Neural cell (in vitro differentiated cells): ENCODE data around the gene SPACA6. TPM values are rescaled to one million over a fixed set of nuclear protein-coding genes. Genes with fewer than 3 reads are reported as not detected.

Source experiments
- H2AFZ ChIP-seq: fragments of 200-600, 300-800 bp; sonication (generic), shearing (Covaris generic); 2 replicates; pipeline ENCODE4 v1.6.0; 2014; ENCODE audit warnings: low read depth, mild to moderate bottlenecking, antibody characterized with exemption, low read length, moderate library complexity
- H3F3A ChIP-seq: fragments of 200-600 bp; shearing (Covaris generic); 2 replicates; pipeline ENCODE4 v1.6.1; 2016; ENCODE audit warnings: mild to moderate bottlenecking, moderate library complexity, mixed read lengths, antibody characterized with exemption, low read length; ENCODE audit not compliant: insufficient read depth, poor library complexity, severe bottlenecking
- H3K27ac ChIP-seq: fragments of 200-600, 300-800 bp; sonication (generic), shearing (Covaris generic); 2 replicates; pipeline ENCODE4 v1.5.1; 2014; ENCODE audit warnings: mild to moderate bottlenecking, low read length, moderate library complexity
- H3K27me3 ChIP-seq: fragments of 300-800, 200-600 bp; sonication (generic), shearing (Covaris generic); 2 replicates; pipeline ENCODE4 v1.6.0; 2014; ENCODE audit warnings: mild to moderate bottlenecking, low read depth, low read length, moderate library complexity; ENCODE audit not compliant: insufficient read depth
- H3K36me3 ChIP-seq: fragments of 300-800, 200-600 bp; sonication (generic), shearing (Covaris generic); 2 replicates; pipeline ENCODE4 v1.5.1; 2014; ENCODE audit warnings: mild to moderate bottlenecking, antibody characterized with exemption, low read length, moderate library complexity; ENCODE audit not compliant: insufficient read depth
- H3K4me2 ChIP-seq: fragments of 300-800, 200-600 bp; sonication (generic), shearing (Covaris generic); 2 replicates; pipeline ENCODE4 v1.6.0; 2014; ENCODE audit warnings: mild to moderate bottlenecking, low read length
- H3K4me3 ChIP-seq: fragments of 300-800, 200-600 bp; sonication (generic), shearing (Covaris generic); 2 replicates; pipeline ENCODE4 v1.5.1; 2014; ENCODE audit warnings: mild to moderate bottlenecking, low read length, moderate library complexity
- H3K79me2 ChIP-seq: fragments of 200-600 bp; shearing (Covaris generic); replicated peaks from 2 replicates; pipeline ENCODE4 v1.6.0; 2014; ENCODE audit warnings: mild to moderate bottlenecking, low read length, moderate library complexity; ENCODE audit not compliant: insufficient read depth
- H3K9ac ChIP-seq: fragments of 300-800, 200-600 bp; sonication (generic), shearing (Covaris generic); 2 replicates; pipeline ENCODE4 v1.6.1; 2016; ENCODE audit warnings: mild to moderate bottlenecking, low read length, mixed read lengths
- H3K9me2 ChIP-seq: fragments of 200-600 bp; shearing (Covaris generic); 2 replicates; pipeline ENCODE4 v1.6.1; 2016; ENCODE audit warnings: mild to moderate bottlenecking, low read length, mixed read lengths; ENCODE audit not compliant: insufficient read depth
- H3K9me3 ChIP-seq: fragments of 200-600, 300-800 bp; sonication (generic), shearing (Covaris generic); 2 replicates; pipeline ENCODE4 v1.6.1; 2016; ENCODE audit warnings: mild to moderate bottlenecking, mixed run types, low read length, moderate library complexity, mixed read lengths
- H4K20me1 ChIP-seq: fragments of 200-600 bp; shearing (Covaris generic); 2 replicates; pipeline ENCODE4 v1.6.1; 2016; ENCODE audit warnings: mild to moderate bottlenecking, mixed run types; ENCODE audit not compliant: insufficient read depth
- EP300 ChIP-seq: fragments of 450-650 bp; conservative IDR thresholded peaks from 2 replicates; pipeline ENCODE4 v1.6.1; 2014; ENCODE audit warnings: antibody characterized with exemption, mild to moderate bottlenecking, moderate library complexity; ENCODE audit not compliant: poor library complexity, severe bottlenecking
- EZH2 ChIP-seq: fragments of 200-600, 300-800 bp; shearing (Covaris generic), sonication (generic); IDR thresholded peaks from 2 replicates; pipeline ENCODE4 v1.6.1; 2014; ENCODE audit warnings: antibody characterized with exemption, low read length, borderline replicate concordance, mild to moderate bottlenecking; ENCODE audit not compliant: insufficient read depth, poor library complexity, severe bottlenecking
- MXI1 ChIP-seq: fragments of 450-650 bp; conservative IDR thresholded peaks from 2 replicates; pipeline ENCODE4 v1.6.1; 2014; ENCODE audit warnings: antibody characterized with exemption, mild to moderate bottlenecking; ENCODE audit not compliant: poor library complexity, severe bottlenecking
- POLR2AphosphoS5 ChIP-seq: IDR thresholded peaks from 2 replicates; pipeline ENCODE4 v1.6.1; 2012
- RAD21 ChIP-seq: fragments of 450-650 bp; conservative IDR thresholded peaks from 2 replicates; pipeline ENCODE4 v1.6.1; 2014; ENCODE audit warnings: antibody characterized with exemption, mild to moderate bottlenecking, moderate library complexity
- REST ChIP-seq: IDR thresholded peaks from 2 replicates; pipeline ENCODE4 v1.6.1; 2012; ENCODE audit warnings: borderline replicate concordance
- SMC3 ChIP-seq: fragments of 450-650 bp; conservative IDR thresholded peaks from 2 replicates; pipeline ENCODE4 v1.6.1; 2014; ENCODE audit warnings: antibody characterized with exemption, mild to moderate bottlenecking, moderate library complexity; ENCODE audit not compliant: poor library complexity
- TAF1 ChIP-seq: IDR thresholded peaks from 2 replicates; pipeline ENCODE4 v1.6.1; 2012; ENCODE audit warnings: low read depth
- polyA plus RNA-seq: library from polyadenylated mRNA; depleted of rRNA; stranded (reverse); fragments of >200 nt; gene quantifications from 2 replicates; pipeline ENCODE4 v1.2.3, GENCODE V29; 2014
- TF ChIP-seq, protein P1 (sequence below): fragments of 450-650 bp; IDR thresholded peaks from 2 replicates; pipeline ENCODE4 v1.5.1; 2014; ENCODE audit warnings: antibody characterized with exemption, mild to moderate bottlenecking, moderate library complexity; ENCODE audit not compliant: poor library complexity, severe bottlenecking

SPACA6 gene
- polyA plus RNA-seq, 1 donor from 2014 or later = 5.2 TPM

- no peak for TF ChIP-seq RAD21
Observed at GRCh38 chr19:51715850-51716249, 22.7 kb downstream of the SPACA6 start (continued).

DNA sequence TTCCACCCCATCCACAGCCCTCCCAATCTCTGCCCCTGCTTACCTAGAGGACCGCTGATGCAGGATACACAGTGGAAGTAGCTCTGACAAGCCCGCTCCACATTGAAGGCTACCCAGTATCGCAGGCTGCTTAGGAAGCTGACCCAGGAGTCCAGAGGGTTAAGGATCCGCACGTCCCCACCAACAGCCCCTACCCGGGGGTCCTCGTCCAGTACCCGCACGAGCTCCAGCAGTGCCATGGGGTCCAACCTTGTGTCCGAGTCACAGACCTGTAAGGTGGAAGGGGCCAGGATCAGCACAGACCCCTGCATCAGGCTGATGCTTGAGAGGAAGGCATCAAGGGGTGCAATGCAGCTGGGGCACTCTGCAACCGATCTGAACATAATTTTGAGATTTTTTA, 23.8 kb downstream of the SPACA6 start:
- H4K20me1 ChIP-seq = no peaks in the 10 kb centered on the region
- no peaks in the 10 kb centered on the region for H3K36me3 ChIP-seq
- H3K9me3 ChIP-seq = no peaks in the 10 kb centered on the region
- TF ChIP-seq MXI1 = no peak
- TF ChIP-seq EP300 = no peak
- TF ChIP-seq, protein P1, sequence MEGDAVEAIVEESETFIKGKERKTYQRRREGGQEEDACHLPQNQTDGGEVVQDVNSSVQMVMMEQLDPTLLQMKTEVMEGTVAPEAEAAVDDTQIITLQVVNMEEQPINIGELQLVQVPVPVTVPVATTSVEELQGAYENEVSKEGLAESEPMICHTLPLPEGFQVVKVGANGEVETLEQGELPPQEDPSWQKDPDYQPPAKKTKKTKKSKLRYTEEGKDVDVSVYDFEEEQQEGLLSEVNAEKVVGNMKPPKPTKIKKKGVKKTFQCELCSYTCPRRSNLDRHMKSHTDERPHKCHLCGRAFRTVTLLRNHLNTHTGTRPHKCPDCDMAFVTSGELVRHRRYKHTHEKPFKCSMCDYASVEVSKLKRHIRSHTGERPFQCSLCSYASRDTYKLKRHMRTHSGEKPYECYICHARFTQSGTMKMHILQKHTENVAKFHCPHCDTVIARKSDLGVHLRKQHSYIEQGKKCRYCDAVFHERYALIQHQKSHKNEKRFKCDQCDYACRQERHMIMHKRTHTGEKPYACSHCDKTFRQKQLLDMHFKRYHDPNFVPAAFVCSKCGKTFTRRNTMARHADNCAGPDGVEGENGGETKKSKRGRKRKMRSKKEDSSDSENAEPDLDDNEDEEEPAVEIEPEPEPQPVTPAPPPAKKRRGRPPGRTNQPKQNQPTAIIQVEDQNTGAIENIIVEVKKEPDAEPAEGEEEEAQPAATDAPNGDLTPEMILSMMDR = no peak
- TF ChIP-seq SMC3 = no peak
- no peak for TF ChIP-seq TAF1
- TF ChIP-seq REST = no peak
- TF ChIP-seq EZH2 = no peak
- no peak for TF ChIP-seq POLR2AphosphoS5
- TF ChIP-seq RAD21 = no peak
- no peak overlapping the region for H2AFZ ChIP-seq
- peaks cover 48% of the 10 kb centered on the region for H3K27me3 ChIP-seq
- H3K9me2 ChIP-seq = no peaks in the 10 kb centered on the region
- H3F3A ChIP-seq = no peaks in the 10 kb centered on the region
- no peak overlapping the region for H3K27ac ChIP-seq
- H3K4me3 ChIP-seq = no peak overlapping the region
- H3K4me2 ChIP-seq = no peak overlapping the region
- no peaks in the 10 kb centered on the region for H3K79me2 ChIP-seq
- no peak overlapping the region for H3K9ac ChIP-seq

GRCh38 chr19:51719251-51719988, 26.3 kb downstream of the SPACA6 start:
- Histone ChIP-seq H3F3A (no peaks in the 10 kb centered on the region), H2AFZ (no peak overlapping the region), H3K27me3 (peaks cover 48% of the 10 kb centered on the region), H3K9me2 (no peaks in the 10 kb centered on the region), H3K79me2 (no peaks in the 10 kb centered on the region), H3K4me2 (no peak overlapping the region), H4K20me1 (no peaks in the 10 kb centered on the region), H3K9me3 (no peaks in the 10 kb centered on the region), H3K9ac (no peak overlapping the region), H3K36me3 (no peaks in the 10 kb centered on the region), H3K4me3 (peak overlapping the region; percentile 63), H3K27ac (no peak overlapping the region)
- TF ChIP-seq REST (no peak), SMC3 (no peak)
